ENCODE measurements around the gene TLR6. TPM values are rescaled to one million over a fixed set of nuclear protein-coding genes. Genes with fewer than 3 reads are reported as not detected.

Gene TLR6
- total RNA-seq, 1 experiment from 2014 or later = not detected

DNA sequence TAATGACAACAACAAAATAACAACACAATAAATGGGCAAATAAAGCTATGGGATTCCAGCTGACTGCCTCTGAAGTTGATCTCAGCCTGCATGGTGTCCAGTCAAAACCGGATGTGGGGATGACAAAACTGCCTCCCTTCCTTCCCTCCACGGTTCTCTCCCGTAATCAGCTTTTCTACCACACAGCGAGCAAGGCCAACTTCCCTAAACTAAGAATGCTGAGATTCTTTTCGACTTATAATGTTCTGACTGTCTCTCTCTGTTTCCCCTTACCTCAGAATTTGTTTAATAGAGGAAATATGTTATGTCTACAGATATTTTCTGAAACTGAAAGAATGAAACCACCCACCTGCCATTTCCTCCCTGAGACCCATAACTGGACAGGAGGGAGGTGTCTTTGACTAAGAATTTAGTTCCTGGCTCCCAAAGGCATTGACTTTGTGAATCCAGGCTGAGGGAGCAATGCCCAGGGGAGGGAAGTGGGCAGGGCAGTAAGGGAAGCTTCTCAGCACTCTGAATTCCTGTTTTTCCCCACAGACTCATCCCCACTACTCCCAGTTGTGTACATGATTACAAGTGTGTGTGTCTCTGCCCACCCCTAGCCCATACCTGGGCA is 51.0 kb downstream of the TLR6 start:
- Histone ChIP-seq H3K27me3 (replicated peaks; ENCODE audit: control insufficient read depth, insufficient read depth, low read length) (no peaks in the 10 kb centered on the region), H3K4me3 (ENCODE audit: low read depth, low read length) (no peak overlapping the region), H3K4me1 (no peaks in the 10 kb centered on the region), H3K36me3 (ENCODE audit: control insufficient read depth, insufficient read depth, low read length) (no peaks in the 10 kb centered on the region), H3K9me3 (peaks cover 8% of the 10 kb centered on the region)
- H3K9me3 Mint-ChIP-seq (ENCODE audit: unreplicated experiment) = peaks cover 14% of the 10 kb centered on the region
- no peak for DNase-seq
- no peak overlapping the region for H3K27ac Mint-ChIP-seq (ENCODE audit: unreplicated experiment)
- H3K4me3 Mint-ChIP-seq (ENCODE audit: unreplicated experiment) = no peak overlapping the region
- TF ChIP-seq, protein P1, sequence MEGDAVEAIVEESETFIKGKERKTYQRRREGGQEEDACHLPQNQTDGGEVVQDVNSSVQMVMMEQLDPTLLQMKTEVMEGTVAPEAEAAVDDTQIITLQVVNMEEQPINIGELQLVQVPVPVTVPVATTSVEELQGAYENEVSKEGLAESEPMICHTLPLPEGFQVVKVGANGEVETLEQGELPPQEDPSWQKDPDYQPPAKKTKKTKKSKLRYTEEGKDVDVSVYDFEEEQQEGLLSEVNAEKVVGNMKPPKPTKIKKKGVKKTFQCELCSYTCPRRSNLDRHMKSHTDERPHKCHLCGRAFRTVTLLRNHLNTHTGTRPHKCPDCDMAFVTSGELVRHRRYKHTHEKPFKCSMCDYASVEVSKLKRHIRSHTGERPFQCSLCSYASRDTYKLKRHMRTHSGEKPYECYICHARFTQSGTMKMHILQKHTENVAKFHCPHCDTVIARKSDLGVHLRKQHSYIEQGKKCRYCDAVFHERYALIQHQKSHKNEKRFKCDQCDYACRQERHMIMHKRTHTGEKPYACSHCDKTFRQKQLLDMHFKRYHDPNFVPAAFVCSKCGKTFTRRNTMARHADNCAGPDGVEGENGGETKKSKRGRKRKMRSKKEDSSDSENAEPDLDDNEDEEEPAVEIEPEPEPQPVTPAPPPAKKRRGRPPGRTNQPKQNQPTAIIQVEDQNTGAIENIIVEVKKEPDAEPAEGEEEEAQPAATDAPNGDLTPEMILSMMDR (IDR thresholded peaks at IDR 0.05; ENCODE audit: insufficient read depth in 1 of 2, low read depth in 1 of 2, low read length in 1 of 2, severe bottlenecking in 1 of 2, unreplicated experiment in 1 of 2) = no peak
- ChIA-PET POLR2A (no interaction called here), CTCF (no interaction called here)
- intact Hi-C loops (cut with micrococcal nuclease; ENCODE audit: unreplicated experiment) = no loop called here
- H3K36me3 Mint-ChIP-seq (ENCODE audit: insufficient read depth, unreplicated experiment) = no peaks in the 10 kb centered on the region
- H3K27me3 Mint-ChIP-seq (ENCODE audit: insufficient read depth, unreplicated experiment) = no peaks in the 10 kb centered on the region
- H3K4me1 Mint-ChIP-seq (ENCODE audit: low read depth, unreplicated experiment) = no peaks in the 10 kb centered on the region
- BruUV-seq (replicated peaks) = no TSS peak

DNA sequence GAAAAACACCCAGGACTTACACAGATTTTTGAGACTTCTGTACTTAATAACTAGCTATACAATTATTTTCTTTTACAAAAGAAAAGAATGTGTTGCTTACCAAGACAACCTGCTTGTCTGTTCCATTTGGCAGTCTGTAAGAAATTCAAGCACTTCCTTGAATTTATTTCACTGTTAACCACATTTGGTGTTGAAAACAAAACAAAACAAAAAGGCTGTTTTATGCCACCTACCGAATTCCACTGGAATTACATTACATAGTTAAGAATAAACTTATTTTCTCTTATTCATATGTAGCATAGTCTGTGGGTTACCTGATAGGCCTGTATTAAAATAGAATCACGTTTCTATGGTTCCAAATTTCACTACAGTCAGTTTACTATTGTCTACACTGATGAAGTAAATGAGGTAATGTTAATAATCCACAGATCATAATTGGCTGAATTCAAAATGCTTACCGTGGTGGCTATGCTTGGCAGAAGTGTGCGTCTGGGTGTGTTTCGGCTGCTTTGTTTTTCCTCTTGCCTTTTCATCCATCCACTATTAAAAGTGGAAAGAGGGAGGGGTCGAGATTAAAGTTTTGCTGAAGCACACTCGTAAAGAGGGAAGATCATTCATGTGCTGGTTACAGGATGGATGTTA is 51.8 kb downstream of the TLR6 start, which contains the start of gene TLR1:
TLR1 (minus strand) TSS at position 138 of the 642 bp plus-strand sequence. CDS start 5,960 bp downstream, outside the sequence.
- H3K4me3 Mint-ChIP-seq (ENCODE audit: unreplicated experiment) = no peak within 1 kb of the TSS
- H3K4me3 ChIP-seq (ENCODE audit: low read depth, low read length) = no peak within 1 kb of the TSS
- CTCF ChIA-PET = interaction anchor here (1.5 kb wide), 1 partner anchor 45 kb away, joined by 9 read pairs; no protein-coding TSS in a partner anchor

More for the DNA sequence above, 51.8 kb downstream of the TLR6 start, which contains the start of gene TLR1:
- Mint-ChIP-seq H3K27me3 (ENCODE audit: insufficient read depth, unreplicated experiment) (no peaks in the 10 kb centered on the region), H3K36me3 (ENCODE audit: insufficient read depth, unreplicated experiment) (no peaks in the 10 kb centered on the region), H3K9me3 (ENCODE audit: unreplicated experiment) (peaks cover 14% of the 10 kb centered on the region), H3K4me1 (ENCODE audit: low read depth, unreplicated experiment) (no peaks in the 10 kb centered on the region), H3K27ac (ENCODE audit: unreplicated experiment) (no peak within 1 kb of the TSS)
- no peaks in the 10 kb centered on the region for H3K4me1 ChIP-seq
- POLR2A ChIA-PET = no interaction called here
- no peaks in the 10 kb centered on the region for H3K36me3 ChIP-seq (ENCODE audit: control insufficient read depth, insufficient read depth, low read length)
- peaks cover 8% of the 10 kb centered on the region for H3K9me3 ChIP-seq
- intact Hi-C loops (cut with micrococcal nuclease; ENCODE audit: unreplicated experiment) = loop anchor here (5.0 kb wide), 1 partner anchor 47 kb away; no protein-coding TSS in a partner anchor
- TF ChIP-seq, protein P1 (IDR thresholded peaks at IDR 0.05; ENCODE audit: insufficient read depth in 1 of 2, low read depth in 1 of 2, low read length in 1 of 2, severe bottlenecking in 1 of 2, unreplicated experiment in 1 of 2) = peak in 1 of 2 experiments; percentile 37
- DNase-seq = no peak
- H3K27me3 ChIP-seq (replicated peaks; ENCODE audit: control insufficient read depth, insufficient read depth, low read length) = no peaks in the 10 kb centered on the region
- BruUV-seq (replicated peaks) = no TSS peak

Data from Caco-2 (cell line).